Stimulated activated CD4-positive, alpha-beta T cell treated with anti-CD3 and anti-CD28 coated beads, Interleukin-1b, Interleukin-23, amount 100 ng/mL, for 48 hours (primary cell): ENCODE measurements around the gene MTA1.

Experiments
- DNase-seq: peaks from one replicate; pipeline ENCODE4 v3.0.0-alpha.2; 2020

Gene MTA1

DNA sequence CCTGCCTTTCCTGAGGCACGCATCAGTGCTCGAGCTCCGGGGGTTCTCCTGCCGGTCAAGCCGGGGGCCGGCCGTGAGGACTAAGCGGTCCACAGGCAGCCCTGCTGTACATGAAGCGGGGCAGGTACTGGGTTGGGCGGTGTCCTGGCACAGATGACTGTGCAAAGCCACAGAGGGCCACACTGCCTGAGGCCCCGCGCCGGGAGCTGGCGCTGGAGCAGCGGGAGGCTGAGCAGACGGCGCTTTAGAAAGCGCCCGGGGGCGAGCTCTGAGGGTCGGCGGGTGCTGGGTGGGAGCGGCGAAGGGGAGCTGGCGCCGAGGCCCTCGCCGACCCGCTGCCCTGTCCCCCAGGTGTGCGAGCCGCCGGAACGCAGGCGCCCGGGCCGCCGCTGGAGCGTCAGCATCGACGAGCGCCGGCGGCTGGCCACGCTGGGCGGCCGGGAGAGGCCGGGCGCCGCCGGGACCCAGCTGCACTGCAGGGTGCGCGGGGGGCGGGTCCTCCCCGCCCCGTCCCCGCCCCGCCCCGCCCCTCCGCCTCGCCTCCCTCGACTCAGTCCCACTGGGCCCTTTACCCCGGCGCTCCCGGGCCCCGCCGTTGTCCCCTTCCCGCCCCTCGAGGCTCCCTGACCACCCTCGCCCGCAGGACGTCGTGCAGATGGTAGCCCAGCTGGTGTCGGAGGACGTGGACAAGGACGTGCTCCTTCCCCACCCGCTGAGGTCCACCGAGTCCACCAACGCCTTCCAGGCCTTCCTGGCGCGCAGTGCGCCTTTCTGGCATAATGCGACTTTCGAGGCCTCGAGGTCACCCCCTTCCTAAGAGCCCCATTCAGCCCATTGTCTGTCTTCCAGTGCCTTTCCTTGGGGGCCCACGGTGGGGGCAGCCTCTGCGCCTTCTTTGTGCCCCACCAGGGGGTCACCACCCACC lies 8.3 kb upstream of the MTA1 start:
- DNase-seq: no peak

DNA sequence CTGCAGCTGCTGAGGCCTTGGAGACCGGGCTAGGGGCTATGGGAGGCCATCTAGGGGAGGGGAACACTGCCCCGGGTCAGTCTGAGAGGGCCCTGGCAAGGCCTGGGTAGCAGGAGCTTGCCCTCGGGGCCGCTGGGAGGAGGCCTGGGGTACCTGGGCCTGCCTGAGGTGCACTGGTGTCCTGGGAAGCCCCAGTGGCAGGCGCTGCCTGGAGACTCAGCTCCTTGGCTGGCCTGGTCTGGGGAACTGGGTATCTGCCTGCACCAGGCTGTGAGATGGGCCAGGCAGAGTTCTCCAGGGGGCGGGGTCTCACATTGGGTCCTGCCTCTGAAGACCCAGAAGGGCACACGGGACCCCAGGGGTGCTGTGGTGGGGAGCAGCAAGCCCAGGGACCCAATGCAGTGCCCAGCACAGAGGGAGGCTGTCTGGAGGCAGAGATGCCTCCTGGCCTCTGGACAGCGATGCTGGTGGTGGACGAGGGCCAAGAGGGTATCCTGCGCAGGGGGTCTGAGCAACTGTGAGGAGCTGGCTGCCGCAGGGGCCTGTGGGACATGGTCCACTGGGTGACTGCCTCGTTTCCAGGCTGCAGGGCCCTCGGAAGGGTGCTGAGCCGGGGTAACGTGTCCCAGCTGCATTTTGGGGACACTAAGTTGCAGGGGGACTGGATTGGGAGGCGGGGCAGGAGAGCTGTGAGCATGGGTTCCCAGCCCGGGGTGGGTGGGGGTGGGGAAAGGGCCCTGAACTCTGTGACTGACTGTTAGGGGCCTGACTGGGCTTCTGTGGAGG lies 7.4 kb upstream of the MTA1 start:
- no peak for DNase-seq

DNA sequence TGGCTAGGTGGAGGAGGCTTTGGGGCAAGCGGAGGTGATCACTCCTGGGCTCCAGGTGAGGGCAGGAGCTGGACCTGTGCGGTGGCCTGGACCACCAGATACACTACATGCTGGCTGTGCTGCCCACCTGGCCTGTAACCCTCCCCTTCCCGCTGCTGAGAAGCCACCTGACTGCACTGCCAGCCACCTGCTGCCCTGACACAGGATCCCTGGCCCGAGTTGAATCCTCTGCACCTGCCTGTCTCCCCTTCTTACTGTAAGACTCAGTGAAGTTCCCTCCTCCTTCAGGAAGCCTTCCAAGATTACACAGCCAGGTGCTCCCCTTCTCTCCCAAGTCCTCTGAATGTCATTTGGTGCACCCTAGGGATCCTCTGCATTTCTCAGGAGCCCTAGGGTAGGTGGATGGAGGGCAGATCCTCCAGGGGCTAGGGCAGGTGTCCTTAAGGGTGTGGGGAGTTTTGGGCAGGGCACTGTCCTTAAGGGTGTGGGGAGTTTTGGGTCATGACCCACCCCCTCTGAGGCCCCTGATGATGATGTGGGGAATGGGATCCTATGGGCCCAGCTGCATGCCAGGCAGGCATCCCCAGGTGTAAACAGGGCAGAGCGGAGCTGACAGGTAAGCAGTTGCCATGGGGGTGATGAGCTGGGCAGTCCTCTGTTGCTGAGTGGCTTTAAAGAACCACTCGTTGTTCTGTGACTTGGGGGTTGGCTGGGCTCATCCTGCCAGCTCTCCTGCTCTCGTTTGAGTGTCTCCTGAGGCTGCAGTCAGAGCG lies 6.7 kb upstream of the MTA1 start:
- DNase-seq: no peak

DNA sequence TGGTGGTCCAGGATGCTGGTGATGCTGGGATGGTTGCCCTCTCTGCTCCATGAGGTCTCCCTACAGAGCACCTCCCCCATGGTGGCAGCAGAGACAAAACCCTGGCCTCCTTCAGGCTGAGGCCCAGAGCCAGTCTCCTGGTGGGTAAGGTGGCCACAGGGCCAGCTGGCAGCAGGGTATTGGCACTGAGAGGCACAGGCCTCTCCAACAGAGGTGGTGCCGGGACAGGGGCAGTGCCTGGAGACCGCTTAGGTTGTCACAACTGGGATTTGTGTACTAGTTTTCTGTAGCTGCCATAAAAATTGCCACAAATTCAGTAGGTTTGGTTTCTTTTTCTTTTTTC lies 6.1 kb upstream of the MTA1 start:
- DNase-seq: no peak

DNA sequence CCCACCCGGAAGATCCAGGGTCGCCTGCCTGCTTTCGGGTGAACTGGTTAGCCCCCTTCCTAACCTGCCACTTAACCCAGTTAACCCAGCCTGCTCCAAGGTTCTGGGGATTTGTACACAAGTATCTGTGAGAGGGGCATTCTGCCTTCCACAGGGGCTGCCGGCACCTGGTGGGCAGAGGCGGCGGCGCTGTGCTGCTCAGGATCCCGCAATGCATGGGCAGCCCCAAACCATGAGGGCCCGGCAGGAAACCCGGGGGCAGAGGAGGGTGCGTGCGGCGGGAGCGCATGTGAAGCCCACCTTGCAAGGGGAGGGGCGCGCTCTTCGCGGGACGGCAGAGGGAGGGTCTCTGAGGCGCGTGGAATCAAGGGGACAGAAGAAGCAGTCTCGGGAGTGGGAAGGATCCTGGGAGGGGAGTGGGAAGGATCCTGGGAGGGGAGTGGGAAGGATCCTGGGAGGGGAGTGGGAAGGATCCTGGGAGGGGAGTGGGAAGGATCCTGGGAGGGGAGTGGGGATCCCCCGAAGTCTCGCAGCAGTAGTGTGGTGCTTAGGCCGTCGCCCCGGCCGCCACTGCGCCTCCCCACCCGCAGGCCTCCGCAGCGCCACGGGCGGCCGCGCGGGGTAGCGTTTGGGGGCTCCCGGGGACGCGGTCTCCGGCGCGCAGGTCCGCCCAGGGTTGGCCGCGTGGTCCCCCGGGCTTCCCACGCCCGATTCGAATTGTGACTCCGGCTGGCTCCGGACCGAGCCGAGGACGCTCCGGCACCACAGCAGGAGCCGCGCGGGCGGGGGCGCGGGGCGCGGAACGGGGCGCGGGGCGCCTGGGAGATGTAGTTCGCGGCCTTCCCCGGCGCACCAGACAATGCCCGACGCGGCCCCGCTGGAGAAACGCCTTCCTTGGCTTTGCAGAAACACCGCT lies 4.9 kb upstream of the MTA1 start:
- peak; percentile 77 for DNase-seq

DNA sequence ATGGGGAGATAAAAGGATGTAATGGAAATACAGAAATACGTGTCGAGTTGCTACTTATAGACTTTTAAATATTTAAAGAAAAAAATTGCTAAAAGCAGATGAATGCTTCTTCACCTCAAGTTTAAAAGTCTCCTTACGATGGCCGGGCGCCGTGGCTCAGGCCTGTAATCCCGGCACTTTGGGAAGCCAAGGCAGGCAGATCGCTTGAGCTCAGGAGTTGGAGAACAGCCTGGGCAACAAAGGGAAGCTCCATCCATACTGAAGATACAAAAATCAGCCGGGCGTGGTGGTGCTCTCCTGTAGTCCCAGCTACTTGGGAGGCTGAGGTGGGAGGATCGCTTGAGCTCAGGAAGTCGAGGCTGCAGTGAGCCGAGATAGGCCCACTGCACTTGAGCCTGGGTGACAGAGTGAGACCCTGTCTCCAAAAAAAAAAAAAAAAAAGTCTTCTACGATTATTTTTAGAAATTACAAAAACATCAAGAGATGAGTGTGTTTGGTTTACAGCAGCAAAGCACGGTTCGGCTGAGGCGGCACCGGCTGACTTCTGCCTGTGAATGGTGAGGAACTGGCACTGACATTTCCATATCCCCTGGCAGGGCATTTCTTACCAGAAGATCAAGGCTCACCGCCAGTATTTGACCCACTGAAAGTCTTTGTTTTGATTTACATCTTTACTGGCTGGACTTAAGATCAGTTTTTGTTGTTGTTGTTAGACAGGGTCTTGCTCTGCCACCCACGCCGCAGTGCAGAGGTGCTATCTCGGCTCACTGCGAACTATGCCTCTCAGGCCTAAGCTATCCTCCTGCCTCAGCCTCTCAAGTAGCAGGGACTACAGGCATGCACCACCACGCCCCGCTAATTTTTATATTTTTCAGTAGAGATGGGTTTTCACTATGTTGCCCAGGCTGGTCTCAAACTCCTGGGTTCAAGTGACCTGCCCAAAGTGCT lies 3.9 kb upstream of the MTA1 start:
- no peak for DNase-seq

DNA sequence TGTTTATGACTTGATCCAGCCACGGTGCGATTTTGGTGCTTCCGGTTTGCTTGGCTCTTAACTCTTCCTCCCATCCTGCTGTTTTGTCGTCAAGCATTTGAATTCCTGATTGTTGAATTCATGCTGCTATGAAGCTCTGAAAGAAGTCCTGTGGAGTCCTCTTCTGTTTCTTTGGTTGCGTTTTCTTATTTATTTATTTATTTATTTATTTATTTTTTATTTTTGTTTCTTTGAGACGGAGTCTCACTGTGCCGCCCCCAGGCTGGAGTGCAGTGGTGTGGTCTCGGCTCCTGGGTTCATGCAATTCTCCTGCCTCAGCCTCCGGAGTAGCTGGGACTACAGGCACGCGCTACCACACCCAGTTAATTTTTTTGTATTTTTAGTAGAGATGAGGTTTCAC lies 3.0 kb upstream of the MTA1 start:
- DNase-seq: no peak

DNA sequence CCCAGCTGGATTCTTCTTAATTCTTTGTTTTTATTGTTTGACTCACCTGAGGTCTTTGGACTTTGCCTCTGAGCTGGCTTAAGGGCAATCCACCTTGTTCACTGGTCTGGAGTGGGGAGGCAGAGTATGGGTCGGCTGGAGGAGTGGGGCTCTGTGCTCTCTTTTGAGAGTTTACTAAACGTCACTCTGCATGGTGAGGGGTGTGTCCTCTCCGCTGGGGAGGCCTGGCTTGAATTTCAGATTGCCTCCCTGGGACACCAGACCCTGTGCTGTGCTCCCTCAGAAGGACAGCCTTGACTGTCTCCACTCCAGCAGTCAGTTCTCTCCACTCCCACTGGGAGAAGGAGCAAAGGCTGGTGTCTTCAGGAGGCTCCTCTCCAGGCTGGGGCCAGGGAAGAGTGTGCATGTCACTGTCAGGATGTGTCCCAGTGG lies 1.9 kb upstream of the MTA1 start:
- no peak for DNase-seq

DNA sequence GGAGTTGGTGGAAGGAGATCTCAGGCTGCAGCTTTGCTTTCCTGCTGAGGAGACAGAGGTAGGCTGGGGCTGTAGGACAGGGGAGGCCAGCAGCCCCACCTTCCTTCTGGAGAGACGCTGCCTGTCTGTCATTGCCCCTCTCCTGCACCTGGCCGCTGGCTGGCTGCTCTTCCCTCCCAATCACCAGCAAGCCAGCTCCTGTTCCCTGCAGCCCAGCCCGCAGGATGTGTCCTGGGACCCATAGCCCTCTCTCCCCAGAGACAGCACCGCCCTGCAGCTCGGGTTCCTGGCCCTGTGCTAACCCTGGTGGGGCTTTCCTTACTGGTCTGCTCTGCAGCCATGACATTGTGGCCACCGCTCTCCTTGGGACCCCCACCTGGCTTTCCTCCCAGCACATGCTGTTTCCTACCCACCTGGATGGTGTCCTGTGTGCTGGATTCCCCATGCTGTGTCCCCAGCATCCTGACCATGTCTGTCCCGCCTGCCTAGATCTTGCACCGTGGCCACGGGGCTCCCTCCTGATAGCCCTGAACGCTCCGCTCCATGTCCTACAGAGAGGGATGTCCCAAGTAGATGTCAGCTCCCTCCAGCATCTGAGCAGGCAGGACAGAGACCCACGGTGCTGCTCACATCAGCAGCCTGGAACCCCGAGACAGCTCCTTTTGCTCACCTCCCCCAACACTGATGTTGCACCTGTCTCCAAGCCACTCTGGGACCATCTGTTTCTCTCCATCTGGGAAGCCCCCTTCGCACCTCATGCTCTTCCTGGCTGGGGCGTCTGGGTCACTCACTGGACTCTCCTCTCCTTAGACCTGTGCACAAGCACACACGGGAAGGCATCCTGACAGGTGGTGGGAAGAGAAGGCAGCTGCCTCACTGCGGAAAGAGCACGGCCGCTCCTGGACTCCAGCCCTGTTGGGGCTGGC lies 1.1 kb upstream of the MTA1 start:
- no peak for DNase-seq

DNA sequence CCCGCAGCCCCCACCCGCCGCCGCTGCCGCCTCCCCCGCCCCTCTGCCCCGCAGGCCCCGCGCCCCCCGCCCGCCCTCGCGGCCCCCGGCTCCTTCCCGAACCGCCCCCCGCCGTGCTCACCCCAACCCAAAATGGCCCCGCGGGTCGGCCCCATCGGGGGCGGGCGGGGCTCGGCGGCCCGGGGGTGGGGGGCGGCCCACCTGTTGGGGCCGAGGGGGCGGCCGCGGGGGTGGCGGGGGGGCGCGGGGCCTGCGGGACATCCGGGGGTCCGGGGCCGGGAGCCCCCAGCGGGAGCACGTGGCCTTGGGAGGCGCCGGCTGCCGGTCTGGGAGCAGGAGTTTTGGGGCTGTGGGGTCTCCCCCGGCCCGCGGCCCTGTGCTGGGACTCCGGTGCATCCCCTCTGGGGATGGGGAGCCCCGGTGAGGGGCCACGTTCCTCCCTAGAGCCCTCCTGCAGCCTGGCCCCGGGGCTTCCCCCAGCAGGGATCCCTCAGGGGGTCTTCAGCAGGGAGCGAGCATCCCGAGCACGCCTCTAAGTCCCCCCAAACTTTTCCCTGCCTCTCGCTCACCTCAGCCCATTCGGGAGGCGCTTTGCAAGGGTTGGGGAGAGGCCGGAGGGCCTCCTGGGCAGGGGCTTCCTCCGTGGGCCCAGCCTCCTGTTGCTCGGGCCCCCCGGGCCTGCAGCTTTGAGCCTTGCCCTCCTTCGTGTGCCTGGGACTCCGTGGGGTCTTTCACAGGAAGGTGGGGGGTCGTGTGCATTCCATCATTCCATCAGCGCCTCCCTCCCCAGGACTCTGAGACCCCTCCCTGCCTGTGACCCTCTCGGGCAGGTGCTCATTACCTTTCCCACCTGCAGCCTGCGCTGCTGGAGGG lies 710 bp downstream of the MTA1 start:
- DNase-seq: no peak

DNA sequence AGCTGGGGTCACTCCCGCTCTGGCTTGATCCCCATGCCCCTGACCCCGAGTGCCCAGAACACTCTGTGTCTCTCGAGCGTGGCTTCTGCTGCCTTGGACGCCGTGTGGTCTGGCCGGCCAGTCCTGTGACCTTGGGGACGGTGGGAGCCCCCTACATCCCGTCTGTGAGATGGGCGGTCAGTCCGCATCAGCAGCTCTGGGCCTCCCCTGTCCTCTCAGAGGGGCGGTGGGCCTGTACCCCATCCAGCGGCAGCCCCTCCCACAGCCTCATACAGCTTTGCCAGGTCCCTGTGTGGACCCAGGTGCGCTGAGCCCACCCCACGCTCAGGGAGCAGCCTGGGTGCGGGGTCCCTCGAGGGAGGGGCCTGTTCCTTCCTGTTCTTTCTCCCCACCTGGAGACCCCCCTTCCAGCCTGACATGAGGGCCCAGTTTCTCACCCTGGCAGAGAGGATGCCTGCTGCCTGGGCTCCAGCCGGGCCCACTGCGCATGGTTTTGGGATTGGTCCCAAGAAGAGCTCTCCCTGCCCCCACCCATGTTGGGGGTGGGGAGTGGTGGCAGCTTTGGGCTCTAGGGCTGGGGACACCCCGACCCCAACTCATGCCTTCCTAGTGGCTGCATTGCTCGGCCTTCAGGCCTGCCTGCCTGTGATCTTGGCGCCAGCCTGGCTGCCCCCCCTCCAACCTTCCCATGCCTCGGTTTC lies 1.5 kb downstream of the MTA1 start:
- no peak for DNase-seq

DNA sequence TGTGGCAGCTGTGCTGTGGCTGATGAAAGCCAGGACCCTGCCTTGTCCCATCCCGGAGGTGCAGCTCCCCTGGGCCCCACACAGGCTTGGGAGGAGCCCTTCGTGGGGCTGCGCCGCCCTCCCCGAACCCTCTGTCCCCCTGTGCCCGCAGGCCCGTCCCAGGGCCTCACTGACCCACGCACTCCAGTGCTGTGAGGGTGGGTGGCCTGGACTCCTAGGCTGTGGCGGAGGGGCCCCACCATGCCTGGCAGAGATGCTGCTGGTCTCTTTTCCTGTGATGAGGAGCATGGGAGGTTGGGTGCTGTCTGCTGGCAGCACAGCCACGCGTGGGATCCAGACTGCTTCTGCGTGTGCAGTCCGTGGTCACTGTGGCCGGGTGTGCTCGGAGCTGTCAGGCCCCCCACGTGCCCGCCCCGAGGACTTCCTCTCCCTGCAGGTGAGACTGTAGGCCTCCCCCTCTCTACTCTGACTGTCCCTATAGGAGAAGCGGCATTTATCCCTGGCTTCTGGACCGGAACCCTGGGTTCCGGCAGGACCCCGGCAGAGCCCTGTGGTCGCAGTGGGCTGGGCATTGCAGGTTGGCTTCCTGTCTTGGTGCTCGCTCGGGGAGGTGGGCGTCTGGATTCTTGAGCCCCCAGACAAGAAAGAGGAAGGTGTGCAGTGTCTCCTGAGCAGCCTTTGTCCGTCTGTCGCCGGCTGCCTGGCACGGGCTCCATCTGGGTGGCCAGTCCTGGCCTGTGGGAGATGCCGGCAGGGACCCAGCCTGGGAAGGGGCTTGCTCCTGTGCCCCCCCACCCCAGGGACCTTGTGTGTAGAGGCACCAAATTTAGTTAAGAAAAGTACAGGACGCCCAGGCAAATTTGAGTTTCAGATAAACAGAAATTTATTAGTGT lies 2.3 kb downstream of the MTA1 start:
- DNase-seq: no peak

DNA sequence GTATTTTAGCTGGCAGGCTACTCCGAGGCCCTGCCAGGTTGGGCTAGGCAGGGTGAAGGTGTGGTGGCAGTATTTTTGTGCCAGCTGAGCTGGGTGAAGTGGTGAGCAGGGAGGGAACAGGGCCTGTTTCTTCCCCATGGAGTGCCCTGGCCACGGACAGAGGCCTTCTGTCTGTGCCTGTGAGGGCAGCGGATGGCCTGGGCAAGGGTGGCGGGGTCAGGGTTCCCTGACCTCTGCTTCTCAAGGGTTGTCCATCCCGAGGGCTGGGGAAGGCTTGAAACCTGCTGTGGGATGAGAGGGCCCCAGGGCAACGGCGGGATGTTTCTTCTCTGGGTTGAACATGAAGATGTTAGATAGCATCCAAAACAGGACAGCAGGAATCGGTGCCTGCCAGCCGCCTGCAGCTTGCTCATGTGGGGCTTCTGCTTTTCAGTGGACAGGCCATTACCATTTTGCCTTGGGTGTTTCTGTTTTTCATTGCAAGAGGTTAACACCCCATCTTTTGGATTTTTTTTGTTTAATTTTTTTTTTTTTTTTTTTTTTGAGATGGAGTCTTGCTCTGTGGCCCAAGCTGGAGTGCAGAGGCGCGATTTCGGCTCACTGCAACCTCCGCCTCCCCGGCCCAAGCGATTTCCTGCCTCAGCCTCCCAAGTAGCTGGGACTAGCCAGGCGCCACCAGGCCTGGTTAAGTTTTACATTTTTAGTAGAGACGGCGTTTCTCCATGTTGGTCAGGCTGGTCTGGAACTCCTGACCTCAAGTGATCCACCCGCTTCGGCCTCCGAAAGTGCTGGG lies 3.3 kb downstream of the MTA1 start:
- DNase-seq: no peak

DNA sequence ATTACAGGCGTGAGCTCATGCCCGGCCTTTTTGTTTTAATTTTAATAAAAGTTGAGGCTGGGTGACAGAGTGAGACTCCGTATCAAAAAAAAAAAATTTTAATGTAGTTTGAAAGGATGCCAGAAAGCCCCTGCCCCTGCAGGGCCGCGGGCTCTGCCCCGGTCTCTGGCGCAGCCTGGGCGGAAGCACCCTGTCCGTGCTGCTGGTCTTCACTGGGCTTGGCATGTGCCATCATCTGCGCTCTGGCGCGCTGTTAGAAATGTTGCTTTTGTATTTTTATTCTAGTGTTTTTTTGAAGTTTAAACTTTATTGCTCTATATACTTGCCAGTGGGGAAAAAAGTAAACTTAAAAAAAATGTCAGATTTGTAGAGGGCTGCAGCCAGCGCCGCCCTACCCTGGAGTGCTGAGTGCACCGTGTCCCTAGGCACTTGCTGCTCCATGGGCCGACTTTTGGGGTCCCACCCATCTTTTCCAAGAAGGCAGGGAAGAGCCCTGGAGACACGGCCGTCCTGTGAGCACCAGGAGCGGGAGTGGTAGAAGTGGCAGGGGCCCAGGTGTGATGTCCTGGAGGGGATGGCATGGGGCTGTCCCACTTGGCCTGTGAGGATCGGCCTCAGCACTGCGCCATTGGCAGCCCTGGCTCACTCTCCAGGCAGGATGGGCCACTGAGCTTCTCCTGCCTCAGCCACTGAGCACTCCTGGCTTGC lies 4.0 kb downstream of the MTA1 start:
- no peak for DNase-seq

DNA sequence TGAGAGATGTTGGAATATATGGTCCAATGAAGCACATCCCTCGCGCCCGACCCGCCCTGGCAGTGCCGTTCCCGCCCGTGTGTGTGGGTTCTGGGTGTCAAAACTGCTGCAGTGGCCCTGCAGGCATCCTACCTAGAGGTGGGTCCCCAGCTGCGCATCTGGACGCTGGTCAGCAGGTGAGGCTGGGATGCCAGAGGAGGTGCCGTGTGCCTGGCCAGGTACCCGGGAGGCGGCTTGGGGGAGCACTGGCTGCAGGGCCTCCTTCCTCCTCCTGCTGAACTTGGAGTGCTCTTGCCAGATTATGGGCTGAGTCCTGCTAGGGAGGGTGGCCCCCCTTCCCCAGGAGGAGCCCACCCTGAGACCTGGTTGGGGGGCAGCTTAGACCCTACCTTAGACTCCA lies 5.2 kb downstream of the MTA1 start:
- no peak for DNase-seq

DNA sequence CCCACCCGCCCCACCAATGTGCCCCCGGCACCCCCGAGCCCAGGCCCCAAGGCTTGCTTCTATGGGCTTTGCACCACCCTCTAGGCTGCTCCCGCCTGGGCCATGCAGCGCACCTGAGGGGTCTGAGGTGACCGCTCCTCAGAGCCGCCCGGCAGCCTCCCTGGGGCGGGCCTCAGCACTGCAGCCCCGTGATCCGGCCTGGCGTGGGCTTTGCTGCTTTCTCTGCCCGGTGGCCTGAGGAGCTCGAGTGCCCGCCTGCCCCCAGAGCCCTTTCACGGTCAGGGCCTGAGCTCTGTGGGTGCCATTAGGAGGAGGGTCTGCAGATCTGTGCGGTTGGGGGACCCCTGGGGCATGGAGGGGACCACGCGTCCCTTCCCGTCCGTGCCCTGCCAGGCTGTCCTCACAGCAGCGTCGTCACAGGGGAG lies 6.2 kb downstream of the MTA1 start:
- DNase-seq: no peak
